Measurements from ENCODE around the gene H2BK1.

DNA sequence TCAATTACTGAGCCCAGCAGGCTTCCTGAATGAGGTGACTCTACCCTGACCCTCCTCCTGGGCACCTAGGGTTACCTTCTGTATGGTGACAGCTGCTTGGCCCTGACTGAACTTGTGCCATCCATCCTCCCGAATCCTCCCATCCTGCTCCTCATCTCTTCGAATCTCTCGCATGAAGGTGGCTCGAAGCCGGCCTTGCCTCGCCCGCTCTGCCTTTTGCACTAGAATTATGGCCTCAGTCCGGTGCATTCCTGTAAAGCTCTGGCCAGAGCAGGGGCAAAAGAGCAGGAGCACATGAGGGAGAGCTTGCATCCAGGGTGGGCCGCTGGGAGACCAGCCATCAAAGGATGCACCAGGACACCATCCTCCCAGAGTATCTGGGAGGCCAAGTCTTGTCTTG lies 7.5 kb downstream of the H2BK1 start:
- TF ChIP-seq, protein P1, sequence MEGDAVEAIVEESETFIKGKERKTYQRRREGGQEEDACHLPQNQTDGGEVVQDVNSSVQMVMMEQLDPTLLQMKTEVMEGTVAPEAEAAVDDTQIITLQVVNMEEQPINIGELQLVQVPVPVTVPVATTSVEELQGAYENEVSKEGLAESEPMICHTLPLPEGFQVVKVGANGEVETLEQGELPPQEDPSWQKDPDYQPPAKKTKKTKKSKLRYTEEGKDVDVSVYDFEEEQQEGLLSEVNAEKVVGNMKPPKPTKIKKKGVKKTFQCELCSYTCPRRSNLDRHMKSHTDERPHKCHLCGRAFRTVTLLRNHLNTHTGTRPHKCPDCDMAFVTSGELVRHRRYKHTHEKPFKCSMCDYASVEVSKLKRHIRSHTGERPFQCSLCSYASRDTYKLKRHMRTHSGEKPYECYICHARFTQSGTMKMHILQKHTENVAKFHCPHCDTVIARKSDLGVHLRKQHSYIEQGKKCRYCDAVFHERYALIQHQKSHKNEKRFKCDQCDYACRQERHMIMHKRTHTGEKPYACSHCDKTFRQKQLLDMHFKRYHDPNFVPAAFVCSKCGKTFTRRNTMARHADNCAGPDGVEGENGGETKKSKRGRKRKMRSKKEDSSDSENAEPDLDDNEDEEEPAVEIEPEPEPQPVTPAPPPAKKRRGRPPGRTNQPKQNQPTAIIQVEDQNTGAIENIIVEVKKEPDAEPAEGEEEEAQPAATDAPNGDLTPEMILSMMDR (IDR thresholded peaks at IDR 0.05), result no peak
- no peak for TF ChIP-seq POLR2A (IDR thresholded peaks at IDR 0.05)

Measured in heart left ventricle (tissue), 13 donors.